Measurements from ENCODE around the gene TANC2.

- TF ChIP-seq CEBPB (IDR thresholded peaks at IDR 0.05) (no peak), CTCF (IDR thresholded peaks at IDR 0.05) (no peak), POLR2A (IDR thresholded peaks at IDR 0.05; ENCODE audit: low read length) (no peak), SMC3 (IDR thresholded peaks at IDR 0.05) (no peak)
These were observed 35.8 kb downstream of the TANC2 start for GRCh38 chr17:63001689-63002394.
